WTC11 (cell line): ENCODE data around the gene CAMK2D. TPM values are rescaled to one million over a fixed set of nuclear protein-coding genes. Genes with fewer than 3 reads are reported as not detected.

Experiments used
- ATAC-seq: fragments of 200-7000 bp; cut with Tn5 transposase; 2 replicates; pipeline ENCODE4 v1.10.0; 2021; ENCODE audit warnings: mild to moderate bottlenecking, moderate library complexity
- CTCF ChIA-PET: fragments of 300-600 bp; sonication (Branson Sonifier 250); formaldehyde crosslinking; loops from one replicate; lab custom pipeline; 2021; ENCODE audit warnings: antibody characterized with exemption; lab: Charles Lee
- POLR2A ChIA-PET: fragments of 350-600 bp; sonication (Branson Sonifier 250); formaldehyde crosslinking; loops from one replicate; lab custom pipeline; 2021; ENCODE audit warnings: antibody characterized with exemption; lab: Charles Lee
- DNase-seq: peaks from one replicate; pipeline ENCODE4 v3.0.0; 2021; ENCODE audit warnings: low spot score
- H3K27ac Mint-ChIP-seq: 2 replicates; pipeline ENCODE4 v1.8.0; 2021; ENCODE audit warnings: mixed read lengths
- H3K27me3 Mint-ChIP-seq: 2 replicates; pipeline ENCODE4 v1.8.0; 2021; ENCODE audit warnings: low read depth, mild to moderate bottlenecking, moderate library complexity, mixed read lengths
- H3K36me3 Mint-ChIP-seq: 2 replicates; pipeline ENCODE4 v1.8.0; 2021; ENCODE audit warnings: mixed read lengths
- H3K4me1 Mint-ChIP-seq: 2 replicates; pipeline ENCODE4 v1.8.0; 2022; ENCODE audit warnings: mixed read lengths
- H3K4me3 Mint-ChIP-seq: 2 replicates; pipeline ENCODE4 v1.8.0; 2021; ENCODE audit warnings: mild to moderate bottlenecking, moderate library complexity, mixed read lengths
- H3K9me3 Mint-ChIP-seq: 2 replicates; pipeline ENCODE4 v1.8.0; 2021; ENCODE audit warnings: mixed read lengths
- AFF4 ChIP-seq: sonication (generic); formaldehyde crosslinking; IDR thresholded peaks from 2 replicates; pipeline ENCODE4 v1.8.1; 2023; ENCODE audit warnings: mild to moderate bottlenecking, missing genetic modification reagents, borderline replicate concordance
- ARID4B ChIP-seq: sonication (generic); formaldehyde crosslinking; IDR thresholded peaks from 2 replicates; pipeline ENCODE4 v1.8.0; 2023; ENCODE audit warnings: missing genetic modification reagents, mild to moderate bottlenecking, borderline replicate concordance
- CDX4 ChIP-seq: fragments of 250-450 bp; sonication (Bioruptor Pico); IDR thresholded peaks from 2 replicates; pipeline ENCODE4 v1.9.0; 2021; ENCODE audit warnings: moderate library complexity, mild to moderate bottlenecking, inconsistent platforms, borderline replicate concordance
- E2F4 ChIP-seq: sonication (generic); formaldehyde crosslinking; IDR thresholded peaks from 2 replicates; pipeline ENCODE4 v1.8.1; 2022; ENCODE audit warnings: low read depth, mild to moderate bottlenecking, moderate library complexity, missing genetic modification reagents, borderline replicate concordance
- GTF2I ChIP-seq: fragments of 250-450 bp; sonication (Bioruptor Pico); conservative IDR thresholded peaks from 2 replicates; pipeline ENCODE4 v1.4.0; 2021; ENCODE audit warnings: mild to moderate bottlenecking
- HMGXB4 ChIP-seq: sonication (generic); formaldehyde crosslinking; IDR thresholded peaks from 2 replicates; pipeline ENCODE4 v1.8.1; 2023; ENCODE audit warnings: mild to moderate bottlenecking, moderate library complexity, missing genetic modification reagents
- IRF1 ChIP-seq: sonication (generic); formaldehyde crosslinking; IDR thresholded peaks from 2 replicates; pipeline ENCODE4 v1.8.0; 2023; ENCODE audit warnings: missing genetic modification reagents
- KAT7 ChIP-seq: sonication (generic); formaldehyde crosslinking; IDR thresholded peaks from 2 replicates; pipeline ENCODE4 v1.8.1; 2023; ENCODE audit warnings: missing genetic modification reagents, mild to moderate bottlenecking, borderline replicate concordance
- MAX ChIP-seq: sonication (generic); formaldehyde crosslinking; IDR thresholded peaks from 2 replicates; pipeline ENCODE4 v1.8.0; 2022; ENCODE audit warnings: mild to moderate bottlenecking, missing genetic modification reagents
- MLX ChIP-seq: sonication (generic); formaldehyde crosslinking; IDR thresholded peaks from 2 replicates; pipeline ENCODE4 v1.8.1; 2023; ENCODE audit warnings: mild to moderate bottlenecking, missing genetic modification reagents, moderate library complexity
- OVOL2 ChIP-seq: fragments of 250-450 bp; sonication (Bioruptor Pico); IDR thresholded peaks from 2 replicates; pipeline ENCODE4 v1.9.0; 2021; ENCODE audit warnings: mild to moderate bottlenecking, borderline replicate concordance
- RORB ChIP-seq: fragments of 250-450 bp; sonication (Bioruptor Pico); IDR thresholded peaks from 2 replicates; pipeline ENCODE4 v1.9.0; 2021; ENCODE audit warnings: mild to moderate bottlenecking
- SMAD3 ChIP-seq: sonication (generic); formaldehyde crosslinking; IDR thresholded peaks from 2 replicates; pipeline ENCODE4 v1.8.0; 2022; ENCODE audit warnings: missing genetic modification reagents, mild to moderate bottlenecking, borderline replicate concordance
- TEAD4 ChIP-seq: sonication (generic); formaldehyde crosslinking; IDR thresholded peaks from 2 replicates; pipeline ENCODE4 v1.8.0; 2022; ENCODE audit warnings: mild to moderate bottlenecking, missing genetic modification reagents
- ZNF281 ChIP-seq: sonication (generic); formaldehyde crosslinking; IDR thresholded peaks from 2 replicates; pipeline ENCODE4 v1.8.0; 2023; ENCODE audit warnings: mild to moderate bottlenecking, missing genetic modification reagents
- ZNF423 ChIP-seq: fragments of 250-450 bp; sonication (Bioruptor Pico); IDR thresholded peaks from 2 replicates; pipeline ENCODE4 v2.1.2; 2022; ENCODE audit warnings: mild to moderate bottlenecking, moderate library complexity
- total RNA-seq: library from RNA; stranded (reverse); gene quantifications from 3 replicates; pipeline ENCODE4 v1.2.3, GENCODE V29; 2021

The CAMK2D gene
- total RNA-seq, 1 experiment from 2014 or later: 16.5 TPM

- Mint-ChIP-seq H3K36me3 (no peaks in the 10 kb centered on the region), H3K9me3 (no peaks in the 10 kb centered on the region)
These were observed 258.6 kb downstream of the CAMK2D start for GRCh38 chr4:113502906-113503305.

GRCh38 chr4:113502476-113502875 is 259.1 kb downstream of the CAMK2D start:
- CTCF ChIA-PET: no interaction called here
- Mint-ChIP-seq H3K27ac (no peak overlapping the region), H3K4me3 (no peak overlapping the region), H3K9me3 (no peaks in the 10 kb centered on the region), H3K4me1 (0 out of 2 replicates have a peak, but pooled peaks cover 3% of the 10 kb centered on the region), H3K27me3 (no peaks in the 10 kb centered on the region), H3K36me3 (no peaks in the 10 kb centered on the region)
- POLR2A ChIA-PET: no interaction called here
- ATAC-seq: no peak
- DNase-seq: no peak
- TF ChIP-seq ARID4B (CRISPR knock-in tag) (no peak), GTF2I (CRISPR knock-in tag) (no peak), AFF4 (no peak), MAX (CRISPR knock-in tag) (no peak), ZNF423 (CRISPR knock-in tag) (no peak), SMAD3 (CRISPR knock-in tag) (no peak), TEAD4 (CRISPR knock-in tag) (no peak), KAT7 (no peak), RORB (CRISPR knock-in tag) (no peak), OVOL2 (CRISPR knock-in tag) (no peak), E2F4 (no peak), HMGXB4 (CRISPR knock-in tag) (no peak), ZNF281 (CRISPR knock-in tag) (no peak), CDX4 (CRISPR knock-in tag) (no peak)

More at GRCh38 chr4:113502906-113503305, 258.6 kb downstream of the CAMK2D start:
- DNase-seq (no peak), ATAC-seq (no peak)
- Mint-ChIP-seq H3K27me3 (no peaks in the 10 kb centered on the region), H3K4me1 (0 out of 2 replicates have a peak, but pooled peaks cover 3% of the 10 kb centered on the region), H3K27ac (no peak overlapping the region), H3K4me3 (no peak overlapping the region)
- TF ChIP-seq IRF1 (no peak), MLX (CRISPR knock-in tag) (no peak)
- CTCF ChIA-PET: no interaction called here
- POLR2A ChIA-PET: no interaction called here
